Astrocyte (in vitro differentiated cells and primary cell): Measurements from ENCODE around the gene FHIT. TPM values are rescaled to one million over a fixed set of nuclear protein-coding genes. Genes with fewer than 3 reads are reported as not detected.

Experiments used
- DNase-seq: peaks from one replicate; pipeline ENCODE4 v3.0.0-alpha.2; 2010; ENCODE audit warnings: low read depth
- FAIRE-seq: peaks from 2 replicates; lab custom pipeline; 2011; peaks lifted over from hg19 to GRCh38; lab: Jason Lieb, UNC
- H2AFZ ChIP-seq: 2 replicates; pipeline ENCODE4 v1.6.0; 2012; ENCODE audit warnings: low read depth, low read length, inconsistent platforms
- H3K27ac ChIP-seq: 2 replicates; pipeline ENCODE4 v1.5.1; 2011; ENCODE audit warnings: low read depth, low read length, inconsistent platforms
- H3K27me3 ChIP-seq: 2 replicates; pipeline ENCODE4 v1.6.0; 2011; ENCODE audit warnings: low read length, inconsistent platforms; ENCODE audit not compliant: insufficient read depth
- H3K36me3 ChIP-seq: 2 replicates; pipeline ENCODE4 v1.5.1; 2011; ENCODE audit warnings: low read length, inconsistent platforms; ENCODE audit not compliant: insufficient read depth
- H3K4me1 ChIP-seq: 2 replicates; pipeline ENCODE4 v1.5.1; 2011; ENCODE audit warnings: low read length, inconsistent platforms; ENCODE audit not compliant: insufficient read depth
- H3K4me2 ChIP-seq: 2 replicates; pipeline ENCODE4 v1.6.0; 2012; ENCODE audit warnings: low read length, inconsistent platforms
- H3K4me3 ChIP-seq: 2 replicates; pipeline ENCODE4 v1.5.1; 2011; ENCODE audit warnings: low read depth, mild to moderate bottlenecking, low read length, inconsistent platforms; ENCODE audit not compliant: insufficient read depth
- H3K79me2 ChIP-seq: 2 replicates; pipeline ENCODE4 v1.6.0; 2012; ENCODE audit warnings: mild to moderate bottlenecking, low read length, inconsistent platforms; ENCODE audit not compliant: insufficient read depth
- H3K9ac ChIP-seq: 2 replicates; pipeline ENCODE4 v1.6.0; 2012; ENCODE audit warnings: mild to moderate bottlenecking, low read length, inconsistent platforms
- H3K9me3 ChIP-seq: 2 replicates; pipeline ENCODE4 v1.5.1; 2012; ENCODE audit warnings: low read depth, mild to moderate bottlenecking, low read length, inconsistent platforms; ENCODE audit not compliant: insufficient read depth
- H4K20me1 ChIP-seq: 2 replicates; pipeline ENCODE4 v1.6.0; 2012; ENCODE audit warnings: low read length, inconsistent platforms; ENCODE audit not compliant: insufficient read depth
- H3K27ac Mint-ChIP-seq: one replicate; pipeline ENCODE4 v1.8.0; 2021; ENCODE audit warnings: mild to moderate bottlenecking, mixed read lengths; ENCODE audit not compliant: unreplicated experiment
- H3K27me3 Mint-ChIP-seq: one replicate; pipeline ENCODE4 v1.8.0; 2021; ENCODE audit warnings: low read depth, mixed read lengths; ENCODE audit not compliant: unreplicated experiment
- H3K36me3 Mint-ChIP-seq: one replicate; pipeline ENCODE4 v1.8.0; 2021; ENCODE audit warnings: low read depth, mixed read lengths; ENCODE audit not compliant: unreplicated experiment
- H3K4me1 Mint-ChIP-seq: one replicate; pipeline ENCODE4 v1.8.0; 2021; ENCODE audit warnings: low read depth, mixed read lengths; ENCODE audit not compliant: unreplicated experiment
- H3K4me3 Mint-ChIP-seq: one replicate; pipeline ENCODE4 v1.8.0; 2021; ENCODE audit warnings: mild to moderate bottlenecking, moderate library complexity, mixed read lengths; ENCODE audit not compliant: unreplicated experiment
- H3K9me3 Mint-ChIP-seq: one replicate; pipeline ENCODE4 v1.8.0; 2021; ENCODE audit warnings: mild to moderate bottlenecking, mixed read lengths; ENCODE audit not compliant: unreplicated experiment
- EZH2 ChIP-seq: IDR thresholded peaks from 2 replicates; pipeline ENCODE4 v1.6.1; 2012; ENCODE audit warnings: mild to moderate bottlenecking, low read length, inconsistent platforms; ENCODE audit not compliant: insufficient read depth
- total RNA-seq: library from RNA; stranded (reverse); gene quantifications from 2 replicates; pipeline ENCODE4 v1.2.1, GENCODE V29; 2021
- TF ChIP-seq, protein P1 (sequence below): IDR thresholded peaks from 2 replicates; pipeline ENCODE4 v1.5.1; 2011; ENCODE audit warnings: low read depth, mild to moderate bottlenecking, inconsistent platforms, low read length, moderate library complexity; ENCODE audit not compliant: insufficient read depth

The FHIT gene
- total RNA-seq, 1 donor from 2014 or later: 6.7 TPM

GRCh38 chr3:61008153-61008997 lies 242.9 kb downstream of the FHIT start:
- Mint-ChIP-seq H3K36me3 (no peaks in the 10 kb centered on the region), H3K27ac (no peak overlapping the region), H3K27me3 (no peaks in the 10 kb centered on the region), H3K4me1 (no peaks in the 10 kb centered on the region), H3K4me3 (no peak overlapping the region), H3K9me3 (no peaks in the 10 kb centered on the region)
- TF ChIP-seq, protein P1, sequence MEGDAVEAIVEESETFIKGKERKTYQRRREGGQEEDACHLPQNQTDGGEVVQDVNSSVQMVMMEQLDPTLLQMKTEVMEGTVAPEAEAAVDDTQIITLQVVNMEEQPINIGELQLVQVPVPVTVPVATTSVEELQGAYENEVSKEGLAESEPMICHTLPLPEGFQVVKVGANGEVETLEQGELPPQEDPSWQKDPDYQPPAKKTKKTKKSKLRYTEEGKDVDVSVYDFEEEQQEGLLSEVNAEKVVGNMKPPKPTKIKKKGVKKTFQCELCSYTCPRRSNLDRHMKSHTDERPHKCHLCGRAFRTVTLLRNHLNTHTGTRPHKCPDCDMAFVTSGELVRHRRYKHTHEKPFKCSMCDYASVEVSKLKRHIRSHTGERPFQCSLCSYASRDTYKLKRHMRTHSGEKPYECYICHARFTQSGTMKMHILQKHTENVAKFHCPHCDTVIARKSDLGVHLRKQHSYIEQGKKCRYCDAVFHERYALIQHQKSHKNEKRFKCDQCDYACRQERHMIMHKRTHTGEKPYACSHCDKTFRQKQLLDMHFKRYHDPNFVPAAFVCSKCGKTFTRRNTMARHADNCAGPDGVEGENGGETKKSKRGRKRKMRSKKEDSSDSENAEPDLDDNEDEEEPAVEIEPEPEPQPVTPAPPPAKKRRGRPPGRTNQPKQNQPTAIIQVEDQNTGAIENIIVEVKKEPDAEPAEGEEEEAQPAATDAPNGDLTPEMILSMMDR: no peak
- no peak for TF ChIP-seq EZH2
- DNase-seq: no peak
- no peak overlapping the region for H2AFZ ChIP-seq
- no peaks in the 10 kb centered on the region for H3K4me1 ChIP-seq
- no peak overlapping the region for H3K9ac ChIP-seq
- H3K9me3 ChIP-seq: no peaks in the 10 kb centered on the region
- no peaks in the 10 kb centered on the region for H3K79me2 ChIP-seq
- H3K27me3 ChIP-seq: no peaks in the 10 kb centered on the region
- H3K4me2 ChIP-seq: no peak overlapping the region
- no peaks in the 10 kb centered on the region for H4K20me1 ChIP-seq
- FAIRE-seq: no peak
- H3K27ac ChIP-seq: no peak overlapping the region
- H3K4me3 ChIP-seq: no peak overlapping the region
- no peaks in the 10 kb centered on the region for H3K36me3 ChIP-seq

DNA sequence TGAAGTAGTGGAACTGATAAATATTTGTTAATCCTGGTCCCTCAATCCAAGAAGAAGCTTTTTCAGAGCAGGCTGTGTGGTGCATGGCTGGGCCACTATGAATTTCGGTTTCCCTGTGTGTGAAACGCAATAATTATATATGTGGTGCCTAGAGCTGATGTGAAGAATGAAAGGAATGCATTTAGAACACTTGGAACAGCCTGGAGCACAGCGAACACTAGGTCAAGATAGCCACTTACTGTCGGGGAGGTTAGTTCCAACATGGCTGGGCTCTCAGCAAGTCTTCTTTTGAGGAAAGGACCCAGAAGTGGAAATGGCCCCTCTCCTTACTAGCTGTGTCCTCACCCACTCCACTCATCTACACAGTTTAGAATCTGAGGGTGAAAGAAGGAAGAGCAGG lies 245.7 kb downstream of the FHIT start:
- Mint-ChIP-seq H3K27ac (no peak overlapping the region), H3K36me3 (no peaks in the 10 kb centered on the region), H3K4me1 (no peaks in the 10 kb centered on the region), H3K4me3 (no peak overlapping the region), H3K9me3 (no peaks in the 10 kb centered on the region), H3K27me3 (no peaks in the 10 kb centered on the region)
- Histone ChIP-seq H3K9ac (no peak overlapping the region), H2AFZ (no peak overlapping the region), H3K4me1 (no peaks in the 10 kb centered on the region), H3K9me3 (no peaks in the 10 kb centered on the region), H3K4me3 (no peak overlapping the region), H3K36me3 (no peaks in the 10 kb centered on the region), H3K4me2 (no peak overlapping the region), H4K20me1 (no peaks in the 10 kb centered on the region), H3K79me2 (no peaks in the 10 kb centered on the region), H3K27ac (no peak overlapping the region), H3K27me3 (no peaks in the 10 kb centered on the region)
- FAIRE-seq (no peak), DNase-seq (no peak)
- TF ChIP-seq, protein P1: no peak
- no peak for TF ChIP-seq EZH2

DNA sequence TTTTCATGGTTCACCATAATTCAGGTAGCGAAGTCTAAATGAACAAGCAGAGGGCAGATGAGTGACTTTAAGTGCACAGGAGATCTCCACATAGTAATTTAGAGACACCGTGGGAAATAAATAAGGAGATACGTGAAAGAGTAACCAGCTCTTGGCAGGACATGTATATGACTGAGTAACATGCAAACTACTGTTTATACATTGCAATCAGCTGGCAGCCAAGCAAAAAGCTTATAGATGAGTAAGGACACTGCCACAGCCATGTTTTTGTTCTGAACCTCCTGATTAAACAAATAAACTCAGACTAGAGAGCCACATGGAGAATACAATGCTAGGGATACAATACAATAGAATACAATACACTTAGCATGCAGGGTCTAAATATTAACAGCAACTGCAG lies 252.4 kb downstream of the FHIT start:
- no peaks in the 10 kb centered on the region for H3K79me2 ChIP-seq
- no peak overlapping the region for H3K27ac Mint-ChIP-seq
- H3K36me3 Mint-ChIP-seq: no peaks in the 10 kb centered on the region
- H3K27me3 ChIP-seq: no peaks in the 10 kb centered on the region
- no peak overlapping the region for H3K9ac ChIP-seq
- H3K4me1 ChIP-seq: no peaks in the 10 kb centered on the region
- no peak overlapping the region for H2AFZ ChIP-seq
- H3K27me3 Mint-ChIP-seq: no peaks in the 10 kb centered on the region
- no peaks in the 10 kb centered on the region for H3K9me3 ChIP-seq
- H3K4me3 ChIP-seq: no peak overlapping the region
- H3K27ac ChIP-seq: no peak overlapping the region
- no peak for FAIRE-seq
- no peaks in the 10 kb centered on the region for H3K9me3 Mint-ChIP-seq
- H4K20me1 ChIP-seq: no peaks in the 10 kb centered on the region
- no peak for DNase-seq
- H3K36me3 ChIP-seq: no peaks in the 10 kb centered on the region
- H3K4me2 ChIP-seq: no peak overlapping the region
- no peak for TF ChIP-seq EZH2
- no peak overlapping the region for H3K4me3 Mint-ChIP-seq
- no peaks in the 10 kb centered on the region for H3K4me1 Mint-ChIP-seq
